Metanephros (tissue), 2 donors: ENCODE results near the gene TWF2. TPM values are rescaled to one million over a fixed set of nuclear protein-coding genes. Genes with fewer than 3 reads are reported as not detected.
A peak's percentile ranks its signal among the peaks of the same experiment; 100 is the strongest.

Source experiments
- small RNA-seq: library from RNA; depleted of rRNA; stranded (forward); fragments of <200 nt; gene quantifications from one replicate; pipeline ENCODE3, GENCODE V24; 2014; ENCODE audit warnings: low replicate concordance
- total RNA-seq: library from RNA; depleted of rRNA; stranded (reverse); fragments of >200 nt; gene quantifications from one replicate; pipeline ENCODE4 v1.2.3, GENCODE V29; 2014

Gene TWF2
- total RNA-seq: 36.0 TPM

GRCh38 chr3:52238761-52239701 is at the start of gene TWF2:
TWF2 (minus strand) TSS chr3:52239158; CDS start chr3:52239016, 142 bp downstream.

GRCh38 chr3:52278510-52279069 is 39.6 kb upstream of the TWF2 start, which contains the start of gene WDR82:
WDR82 (minus strand) TSS chr3:52278649; CDS start chr3:52278361, 288 bp downstream.

GRCh38 chr3:52245322-52246263 is 6.6 kb upstream of the TWF2 start, which contains the start of gene PPM1M:
PPM1M (plus strand) TSS chr3:52245759; CDS start chr3:52245825, 66 bp downstream.

GRCh38 chr3:52225452-52226228 is 13.3 kb downstream of the TWF2 start, which contains the start of gene TLR9:
TLR9 (minus strand) TSS chr3:52225645; CDS start chr3:52225529, 116 bp downstream.

GRCh38 chr3:52197842-52198625 is 40.9 kb downstream of the TWF2 start, which contains the start of gene ALAS1:
ALAS1 (plus strand) TSS chr3:52198160; CDS start chr3:52199242, 1,082 bp downstream.

Small RNA genes within 50 kb of the gene (small RNA-seq; reads per million reads assigned to genes)
- gene MIRLET7G: 1,040 reads per million, percentile 99 among the genes with 10 or more reads in this experiment

Other genes with a start within 250 kb of the TWF2 start
- gene RPL29, start 243.3 kb downstream of the TWF2 start, total RNA-seq: 787 TPM
- 12.1 TPM for gene DUSP7, start 182.6 kb downstream of the TWF2 start, total RNA-seq
- 7.1 TPM for gene POC1A, start 84.7 kb downstream of the TWF2 start, total RNA-seq
- gene ALAS1, start 41.0 kb downstream of the TWF2 start, total RNA-seq: 41.9 TPM
- not detected for gene TLR9, start 13.5 kb downstream of the TWF2 start, total RNA-seq
- 15.0 TPM for gene PPM1M, start 6.6 kb upstream of the TWF2 start, total RNA-seq
- 74.4 TPM for gene WDR82, start 39.5 kb upstream of the TWF2 start, total RNA-seq
- 22.8 TPM for gene GLYCTK, start 48.7 kb upstream of the TWF2 start, total RNA-seq
- gene DNAH1, start 77.2 kb upstream of the TWF2 start, total RNA-seq: 13.1 TPM
- gene BAP1, start 170.8 kb upstream of the TWF2 start, total RNA-seq: 61.2 TPM
- gene PHF7, start 171.5 kb upstream of the TWF2 start, total RNA-seq: 8.2 TPM
- 10.2 TPM for gene SEMA3G, start 205.9 kb upstream of the TWF2 start, total RNA-seq
- gene TNNC1, start 214.9 kb upstream of the TWF2 start, total RNA-seq: 97.2 TPM
- gene NISCH, start 216.4 kb upstream of the TWF2 start, total RNA-seq: 117 TPM